Measurements from ENCODE around the gene NOP10.

- TF ChIP-seq CTCF (IDR thresholded peaks at IDR 0.05; ENCODE audit: control extremely low read depth in 1 of 3, insufficient read depth in 1 of 3, low read depth in 1 of 3, low read length in 3 of 3) (no peak), RAD21 (IDR thresholded peaks at IDR 0.05 in 1 of 2, conservative IDR thresholded peaks at IDR 0.05 in 1 of 2; ENCODE audit: low read depth in 2 of 2, low read length in 2 of 2) (no peak), MAX (IDR thresholded peaks at IDR 0.05) (no peak), BRCA1 (IDR thresholded peaks at IDR 0.05; ENCODE audit: low read depth, low read length) (no peak), RNF2 (IDR thresholded peaks at IDR 0.05; ENCODE audit: borderline replicate concordance, low read depth, low read length, missing control alignments, poor library complexity, severe bottlenecking) (no peak), POLR2A (IDR thresholded peaks at IDR 0.05; ENCODE audit: control extremely low read depth in 1 of 2, low read depth in 2 of 2, low read length in 2 of 2) (no peak), SAP30 (IDR thresholded peaks at IDR 0.05; ENCODE audit: insufficient read depth, insufficient replicate concordance, low read length) (no peak), EZH2 (IDR thresholded peaks at IDR 0.05; ENCODE audit: low read depth, low read length, severe bottlenecking) (no peak)
Observed at GRCh38 chr15:34323217-34323616, 19.7 kb downstream of the NOP10 start.

Data from H1 (cell line).